ENCODE measurements around the gene TMEM203.
A peak's percentile ranks its signal among the peaks of the same experiment; 100 is the strongest.

The TMEM203 gene

DNA sequence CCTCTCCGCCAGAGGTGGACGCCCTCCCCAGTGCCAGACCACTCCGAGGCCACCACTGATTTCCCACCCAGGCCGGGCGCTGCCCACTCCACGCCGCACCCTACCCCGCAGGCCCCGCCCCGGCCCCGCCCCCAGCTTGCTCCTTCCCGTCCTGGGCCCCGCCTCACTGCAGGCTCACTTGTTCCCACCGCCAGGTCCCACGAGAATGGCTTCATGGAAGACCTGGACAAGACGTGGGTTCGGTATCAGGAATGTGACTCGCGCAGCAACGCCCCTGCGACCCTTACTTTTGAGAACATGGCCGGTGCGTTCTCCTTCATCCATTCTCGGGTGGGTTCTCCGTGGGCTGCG, 42.1 kb downstream of the TMEM203 start:
- DNase-seq, result no peak

DNA sequence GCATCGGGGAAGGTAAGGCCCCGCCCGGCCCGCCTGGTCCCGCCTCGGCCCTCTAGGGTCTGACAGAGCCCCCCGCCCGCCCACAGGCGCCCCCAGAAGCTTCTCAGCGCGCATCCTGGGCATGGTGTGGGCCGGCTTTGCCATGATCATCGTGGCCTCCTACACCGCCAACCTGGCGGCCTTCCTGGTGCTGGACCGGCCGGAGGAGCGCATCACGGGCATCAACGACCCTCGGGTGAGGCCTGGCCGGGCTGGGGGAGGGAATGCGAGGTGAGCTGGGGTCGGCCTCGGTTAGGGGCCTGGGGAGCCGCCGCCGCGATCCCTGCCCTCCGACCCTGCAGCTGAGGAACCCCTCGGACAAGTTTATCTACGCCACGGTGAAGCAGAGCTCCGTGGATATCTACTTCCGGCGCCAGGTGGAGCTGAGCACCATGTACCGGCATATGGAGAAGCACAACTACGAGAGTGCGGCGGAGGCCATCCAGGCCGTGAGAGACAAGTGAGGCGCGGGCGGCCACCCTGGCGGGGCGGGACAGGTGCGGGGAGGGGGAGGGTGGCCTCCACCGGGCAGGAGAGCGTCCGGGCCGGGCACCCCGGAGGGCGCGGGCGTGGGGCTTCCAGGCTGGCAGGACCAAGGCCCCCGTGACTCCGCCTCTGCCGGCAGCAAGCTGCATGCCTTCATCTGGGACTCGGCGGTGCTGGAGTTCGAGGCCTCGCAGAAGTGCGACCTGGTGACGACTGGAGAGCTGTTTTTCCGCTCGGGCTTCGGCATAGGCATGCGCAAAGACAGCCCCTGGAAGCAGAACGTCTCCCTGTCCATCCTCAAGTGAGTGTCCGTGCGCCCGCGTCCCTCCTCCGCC, 42.7 kb downstream of the TMEM203 start:
- no peak for DNase-seq

DNA sequence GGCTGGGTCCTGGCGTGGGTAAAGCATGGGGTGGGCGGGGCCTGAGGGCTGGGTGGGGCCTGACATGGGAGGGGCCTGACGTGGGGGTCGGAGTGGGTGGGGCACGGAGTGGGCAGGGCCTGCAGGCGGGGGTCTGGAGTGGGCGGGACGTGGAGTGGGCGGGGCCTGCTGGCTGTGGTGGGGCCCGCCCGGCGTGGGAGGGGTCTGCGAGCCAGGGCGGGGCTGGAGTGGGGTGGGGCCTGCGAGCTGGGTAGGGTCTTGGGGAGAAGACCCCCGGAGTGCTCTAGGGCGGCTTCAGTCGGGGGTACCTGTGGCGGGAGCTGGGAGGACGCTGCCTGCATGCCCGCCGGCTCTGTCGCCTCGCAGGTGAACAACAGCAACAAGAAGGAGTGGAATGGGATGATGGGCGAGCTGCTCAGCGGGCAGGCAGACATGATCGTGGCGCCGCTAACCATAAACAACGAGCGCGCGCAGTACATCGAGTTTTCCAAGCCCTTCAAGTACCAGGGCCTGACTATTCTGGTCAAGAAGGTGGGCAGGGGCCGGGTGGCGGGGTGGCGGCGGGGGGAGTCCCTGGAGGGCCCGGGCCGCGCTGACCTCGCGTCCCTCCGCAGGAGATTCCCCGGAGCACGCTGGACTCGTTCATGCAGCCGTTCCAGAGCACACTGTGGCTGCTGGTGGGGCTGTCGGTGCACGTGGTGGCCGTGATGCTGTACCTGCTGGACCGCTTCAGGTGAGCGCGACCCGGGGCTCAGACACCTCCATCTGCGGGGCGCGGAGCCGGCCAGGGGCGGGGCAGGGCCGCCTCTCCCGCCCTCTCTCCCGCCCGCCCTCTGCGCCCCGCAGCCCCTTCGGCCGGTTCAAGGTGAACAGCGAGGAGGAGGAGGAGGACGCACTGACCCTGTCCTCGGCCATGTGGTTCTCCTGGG, 43.6 kb downstream of the TMEM203 start:
- no peak for DNase-seq

DNA sequence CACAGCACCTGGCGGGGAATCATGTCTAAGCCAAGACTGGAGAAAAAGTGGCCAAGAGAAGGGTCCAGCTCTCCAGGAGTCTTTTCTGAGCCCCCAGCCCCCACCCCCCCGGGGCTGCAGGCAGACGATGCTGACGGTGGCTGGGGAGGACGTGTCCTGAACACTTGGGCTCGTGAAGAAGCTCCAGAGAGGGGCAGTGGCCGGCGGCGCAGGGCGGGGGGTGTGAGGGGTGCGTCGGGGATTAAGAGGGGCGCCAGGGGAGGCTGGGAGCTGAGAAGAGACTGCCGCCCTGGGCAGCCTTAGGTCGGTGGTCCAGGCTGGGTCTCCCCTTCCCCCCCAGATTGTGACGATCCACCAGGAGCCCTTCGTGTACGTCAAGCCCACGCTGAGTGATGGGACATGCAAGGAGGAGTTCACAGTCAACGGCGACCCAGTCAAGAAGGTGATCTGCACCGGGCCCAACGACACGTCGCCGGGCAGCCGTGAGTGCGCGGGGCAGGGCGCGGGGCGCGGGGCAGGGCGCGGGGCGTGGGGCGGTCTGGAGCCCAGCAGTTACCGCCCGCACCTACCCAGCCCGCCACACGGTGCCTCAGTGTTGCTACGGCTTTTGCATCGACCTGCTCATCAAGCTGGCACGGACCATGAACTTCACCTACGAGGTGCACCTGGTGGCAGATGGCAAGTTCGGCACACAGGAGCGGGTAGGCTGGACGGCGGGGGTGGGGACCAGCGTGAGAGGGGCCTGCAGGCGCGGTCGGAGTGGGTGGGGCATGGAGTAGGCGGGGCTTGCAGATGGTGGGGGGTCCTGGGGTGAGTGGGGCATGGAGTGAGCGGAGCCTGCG, 44.5 kb downstream of the TMEM203 start:
- no peak for DNase-seq

DNA sequence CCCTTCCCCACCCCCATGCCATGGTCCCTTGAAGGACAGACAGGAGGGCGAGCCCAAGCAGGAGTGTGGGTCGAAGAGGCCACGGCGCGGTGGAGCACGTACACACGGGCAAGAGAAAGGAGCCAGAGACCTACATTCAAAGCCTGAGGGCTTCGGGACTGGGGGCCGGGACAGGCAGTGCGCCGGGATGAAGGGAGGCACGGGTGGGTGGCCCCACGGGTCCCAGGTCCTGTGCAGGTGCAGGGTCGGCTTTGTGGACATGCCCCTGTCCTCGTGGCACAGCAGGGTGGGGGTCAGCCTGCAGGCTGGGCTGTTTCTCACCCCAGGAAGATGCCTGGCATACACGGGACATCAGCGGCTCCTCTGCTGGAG, 45.4 kb downstream of the TMEM203 start:
- no peak for DNase-seq

DNA sequence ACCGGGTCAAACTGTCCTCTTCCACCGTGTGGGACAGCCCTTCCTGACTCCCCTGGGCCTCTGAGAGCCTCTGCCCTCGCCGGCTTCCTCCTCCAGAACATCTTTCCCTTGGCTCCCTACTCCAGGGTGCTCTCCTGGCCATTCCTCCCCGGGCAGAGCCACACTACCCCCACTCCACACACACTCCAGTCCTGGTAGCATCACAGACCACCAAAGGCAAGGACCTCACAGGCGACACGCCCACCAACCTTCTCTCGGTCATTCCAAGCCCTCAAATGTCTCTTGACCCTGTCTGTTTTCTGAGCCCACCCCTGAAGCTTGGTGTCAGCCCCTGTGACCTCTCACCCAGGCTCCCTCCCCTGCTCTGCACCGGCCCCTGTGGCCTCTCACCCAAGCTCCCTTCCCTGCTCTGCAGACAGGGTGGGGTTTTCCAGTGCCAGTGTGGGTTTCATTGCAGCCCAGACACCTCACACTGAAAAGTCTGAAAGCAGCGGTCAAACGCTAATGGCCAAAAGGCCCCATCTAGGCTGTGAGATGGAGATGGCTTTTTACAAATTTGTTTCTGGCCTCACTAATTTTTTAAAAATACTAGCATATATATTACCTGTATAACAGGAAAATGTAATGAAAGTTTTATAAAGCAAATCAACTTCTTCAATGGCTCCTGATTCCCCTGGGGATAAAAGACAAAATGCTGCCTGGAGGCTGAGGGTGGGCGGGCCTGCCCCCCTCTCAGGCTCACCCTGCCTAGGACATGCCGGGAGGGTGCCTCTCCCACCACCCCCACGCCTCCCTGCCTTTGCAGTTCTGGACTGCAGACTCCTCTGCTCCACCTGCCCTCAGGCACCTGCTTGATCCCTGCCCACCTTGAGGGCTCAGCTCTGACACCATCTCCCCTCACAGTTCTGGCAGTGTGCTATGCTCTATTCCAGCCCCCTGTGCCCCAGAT, 46.1 kb downstream of the TMEM203 start:
- no peak for DNase-seq

DNA sequence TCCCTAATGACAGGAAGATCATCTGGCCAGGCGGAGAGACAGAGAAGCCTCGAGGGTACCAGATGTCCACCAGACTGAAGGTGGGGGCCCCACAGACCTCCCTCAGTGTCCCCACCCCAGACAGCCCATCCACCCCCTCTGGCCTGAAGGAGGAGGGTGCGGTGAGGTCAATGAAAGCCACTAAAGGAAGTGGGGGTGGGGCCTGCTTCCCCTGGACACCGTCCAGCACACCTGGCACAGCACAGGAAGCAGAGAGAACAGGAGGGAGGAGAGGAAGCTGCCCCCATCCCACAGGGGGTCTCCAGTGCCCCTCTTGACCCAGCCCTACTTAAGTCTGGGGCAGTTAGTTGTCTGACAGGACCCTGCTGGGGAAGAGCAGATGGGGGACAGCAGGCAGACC, 46.8 kb downstream of the TMEM203 start:
- no peak for DNase-seq

DNA sequence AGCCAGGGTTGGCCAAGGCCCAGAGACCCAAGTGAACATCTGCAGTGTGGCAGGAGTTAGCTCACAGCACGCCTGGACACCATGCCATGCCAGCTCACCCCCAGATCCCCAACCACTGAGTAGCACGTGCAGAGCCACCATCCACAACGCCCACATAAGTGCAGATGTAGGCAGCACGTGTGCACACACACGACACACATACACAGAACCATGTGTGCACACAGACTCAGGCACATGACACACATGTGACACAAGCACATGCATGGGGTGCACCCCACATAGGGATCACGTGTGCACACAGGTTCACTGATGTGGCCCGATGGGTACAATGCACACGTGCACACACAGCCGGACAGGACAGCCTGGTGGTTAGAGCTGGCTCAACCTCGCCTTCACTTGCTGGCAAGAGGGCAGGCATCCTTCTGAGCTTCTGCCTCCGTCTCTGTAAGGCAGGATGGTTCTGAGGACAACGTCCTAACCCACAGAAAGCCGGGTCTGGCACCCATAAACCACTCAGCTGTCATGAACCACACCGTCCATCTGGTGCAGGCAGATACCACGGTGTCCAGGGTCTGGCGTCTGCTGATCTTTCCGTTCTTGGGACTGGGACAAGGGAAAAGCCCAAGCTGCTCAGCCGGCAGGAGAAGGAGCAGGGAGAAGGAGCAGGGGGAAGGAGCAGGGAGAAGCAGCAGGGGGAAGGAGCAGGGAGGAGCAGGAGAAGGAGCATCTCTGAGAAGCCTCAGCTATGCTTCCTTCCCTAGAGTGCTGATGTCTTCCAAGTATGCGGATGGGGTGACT, 47.6 kb downstream of the TMEM203 start:
- peak; percentile 42 for DNase-seq

DNA sequence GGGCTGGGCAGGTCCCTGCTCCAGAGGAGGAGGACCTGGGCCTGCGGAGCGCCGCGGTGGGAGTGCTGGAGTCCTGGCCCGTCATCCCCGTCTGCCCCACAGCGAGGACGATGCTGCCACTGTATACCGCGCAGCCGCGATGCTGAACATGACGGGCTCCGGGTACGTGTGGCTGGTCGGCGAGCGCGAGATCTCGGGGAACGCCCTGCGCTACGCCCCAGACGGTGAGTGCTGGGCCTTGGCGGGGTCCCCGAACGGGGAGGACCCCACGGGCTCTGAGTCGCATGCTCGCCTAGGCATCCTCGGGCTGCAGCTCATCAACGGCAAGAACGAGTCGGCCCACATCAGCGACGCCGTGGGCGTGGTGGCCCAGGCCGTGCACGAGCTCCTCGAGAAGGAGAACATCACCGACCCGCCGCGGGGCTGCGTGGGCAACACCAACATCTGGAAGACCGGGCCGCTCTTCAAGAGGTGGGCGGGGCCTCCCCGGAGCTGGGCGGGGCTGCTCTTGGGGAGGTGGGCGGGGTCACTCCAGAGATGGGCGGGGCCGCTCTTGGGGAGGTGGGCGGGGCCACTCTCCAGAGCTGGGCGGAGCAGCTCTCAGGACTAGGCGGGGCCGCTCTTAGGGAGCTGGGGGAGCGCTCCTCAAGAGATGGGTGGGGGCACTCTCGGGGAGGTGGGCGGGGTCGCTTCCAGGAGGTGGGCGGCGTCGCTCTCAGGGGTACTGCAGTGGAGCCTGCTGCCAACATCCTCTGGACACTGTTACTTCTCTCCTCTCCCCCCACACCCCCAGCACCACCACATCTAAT, 48.7 kb downstream of the TMEM203 start:
- DNase-seq, result no peak
